Kidney (tissue), 14 donors: Measurements from ENCODE around the gene BBOX1. TPM values are rescaled to one million over a fixed set of nuclear protein-coding genes. Genes with fewer than 3 reads are reported as not detected.

Source experiments
- DNase-seq, 5 donors: peaks; one replicate each; pipeline ENCODE4 v3.0.0-alpha.2; 2013 to 2020
- FAIRE-seq: peaks from 2 replicates; lab custom pipeline; 2012; peaks lifted over from hg19 to GRCh38; lab: Jason Lieb, UNC
- H3K27ac ChIP-seq, 2 donors: one replicate each; pipeline ENCODE4 v1.7.0; 2013; ENCODE audit warnings: low read depth in 2 of 2, low read length in 2 of 2, inconsistent platforms in 1 of 2
- H3K27me3 ChIP-seq: one replicate; pipeline ENCODE4 v1.7.1; 2013; ENCODE audit warnings: low read length, inconsistent platforms; ENCODE audit not compliant: control insufficient read depth, insufficient read depth
- H3K36me3 ChIP-seq, 3 donors: one replicate each; pipeline versions ENCODE4 v1.7.0 to v1.7.1; 2013; ENCODE audit warnings: low read length in 3 of 3, control low read depth in 1 of 3, inconsistent platforms in 1 of 3; ENCODE audit not compliant: insufficient read depth in 3 of 3, control insufficient read depth in 2 of 3
- H3K4me1 ChIP-seq, 3 donors: one replicate each; pipeline versions ENCODE4 v1.7.0 to v1.7.1; 2013; ENCODE audit warnings: low read length in 3 of 3, inconsistent platforms in 1 of 3, low read depth in 1 of 3; ENCODE audit not compliant: control insufficient read depth in 2 of 3, insufficient read depth in 2 of 3
- H3K4me3 ChIP-seq, 3 donors: one replicate each; pipeline versions ENCODE4 v1.7.0 to v1.8.1; 2013; ENCODE audit warnings: low read length in 3 of 3, control low read depth in 1 of 3, inconsistent platforms in 1 of 3
- H3K9ac ChIP-seq, 3 donors: one replicate each; pipeline versions ENCODE4 v1.7.0 to v1.7.1; 2013; ENCODE audit warnings: low read length in 3 of 3, control low read depth in 1 of 3, inconsistent platforms in 1 of 3
- H3K9me3 ChIP-seq, 3 donors: one replicate each; pipeline versions ENCODE4 v1.7.0 to v1.7.1; 2013; ENCODE audit warnings: low read length in 3 of 3, control low read depth in 1 of 3, inconsistent platforms in 1 of 3; ENCODE audit not compliant: control insufficient read depth in 2 of 3, insufficient read depth in 1 of 3
- intact Hi-C: fragments of 100-400 bp; cut with DNase I; formaldehyde crosslinking; loops from one replicate; pipeline ENCODE4 v1.11.1; 2022
- polyA plus RNA-seq: library from polyadenylated mRNA; stranded (reverse); fragments of 350-450 nt; fragmentation: Illumina TruSeq; extraction: RNeasy Lipid Tissue Mini Kit (QIAGEN cat#74804); gene quantifications from one replicate; pipeline ENCODE4 v1.2.3, GENCODE V29; 2014; ENCODE audit warnings: low read depth, low replicate concordance; ENCODE audit not compliant: insufficient read depth
- total RNA-seq: library from RNA; stranded (reverse); fragmentation: NEBNext Ultra II Directional; extraction: Animal tissue kit (Norgen Biotek cat#: 25700); gene quantifications from one replicate; pipeline ENCODE4 v1.2.1, GENCODE V29; 2021
- TF ChIP-seq, protein P1 (sequence below): IDR thresholded peaks from 3 replicates; pipeline ENCODE4 v1.5.1; 2012; ENCODE audit warnings: mild to moderate bottlenecking, moderate library complexity, borderline replicate concordance; ENCODE audit not compliant: insufficient read depth; ENCODE audit errors: extremely low read depth
- donor health status: control.
- donor health status: control.
- donor health status: control.
- donor health status: control.
- donor health status: control.
- donor health status: DM: yes; HTN: yes; CAD: no.
- donor health status: Normal renal cell carcinoma (clear cell type).

The BBOX1 gene
- total and polyA plus RNA-seq, 2 donors from 2014 or later: 159 to 414 TPM

- TF ChIP-seq, protein P1, sequence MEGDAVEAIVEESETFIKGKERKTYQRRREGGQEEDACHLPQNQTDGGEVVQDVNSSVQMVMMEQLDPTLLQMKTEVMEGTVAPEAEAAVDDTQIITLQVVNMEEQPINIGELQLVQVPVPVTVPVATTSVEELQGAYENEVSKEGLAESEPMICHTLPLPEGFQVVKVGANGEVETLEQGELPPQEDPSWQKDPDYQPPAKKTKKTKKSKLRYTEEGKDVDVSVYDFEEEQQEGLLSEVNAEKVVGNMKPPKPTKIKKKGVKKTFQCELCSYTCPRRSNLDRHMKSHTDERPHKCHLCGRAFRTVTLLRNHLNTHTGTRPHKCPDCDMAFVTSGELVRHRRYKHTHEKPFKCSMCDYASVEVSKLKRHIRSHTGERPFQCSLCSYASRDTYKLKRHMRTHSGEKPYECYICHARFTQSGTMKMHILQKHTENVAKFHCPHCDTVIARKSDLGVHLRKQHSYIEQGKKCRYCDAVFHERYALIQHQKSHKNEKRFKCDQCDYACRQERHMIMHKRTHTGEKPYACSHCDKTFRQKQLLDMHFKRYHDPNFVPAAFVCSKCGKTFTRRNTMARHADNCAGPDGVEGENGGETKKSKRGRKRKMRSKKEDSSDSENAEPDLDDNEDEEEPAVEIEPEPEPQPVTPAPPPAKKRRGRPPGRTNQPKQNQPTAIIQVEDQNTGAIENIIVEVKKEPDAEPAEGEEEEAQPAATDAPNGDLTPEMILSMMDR: no peak
- Histone ChIP-seq H3K27me3 (no peaks in the 10 kb centered on the region), H3K9me3 (peaks cover 0 to 2% (median 0%) of the 10 kb centered on the region in 3 donors), H3K27ac (no peak overlapping the region), H3K4me3 (no peak overlapping the region), H3K4me1 (no peaks in the 10 kb centered on the region), H3K9ac (no peak overlapping the region), H3K36me3 (no peaks in the 10 kb centered on the region)
- intact Hi-C loops: no loop called here
- no peak for DNase-seq
- no peak for FAIRE-seq
These were observed 107.3 kb downstream of the BBOX1 start for GRCh38 chr11:27147916-27148315.

- H3K27me3 ChIP-seq: no peaks in the 10 kb centered on the region
These were observed 107.9 kb downstream of the BBOX1 start for GRCh38 chr11:27148506-27148905.

DNA sequence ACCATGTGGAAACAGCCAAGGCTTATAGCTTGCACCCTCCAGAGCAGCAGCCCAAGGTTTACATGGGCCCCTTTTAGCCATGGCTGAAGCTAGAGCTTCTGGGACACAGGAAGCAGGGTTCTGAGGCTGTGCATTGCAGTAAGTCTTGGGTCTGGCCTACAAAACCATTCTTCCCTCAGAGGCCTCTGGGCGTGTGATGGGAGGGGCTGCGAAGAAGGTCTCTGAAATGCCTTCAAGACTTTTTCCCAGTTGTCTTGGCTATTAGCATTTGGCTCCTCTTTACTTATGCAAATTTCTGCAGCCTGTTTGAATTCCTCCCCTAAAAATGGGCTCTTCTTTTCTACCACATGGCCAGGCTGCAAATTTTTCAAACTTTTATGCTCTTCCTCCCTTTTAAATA is 109.5 kb downstream of the BBOX1 start:
- no peaks in the 10 kb centered on the region for H3K4me1 ChIP-seq
- no peak overlapping the region for H3K9ac ChIP-seq
- H3K4me3 ChIP-seq: no peak overlapping the region
- FAIRE-seq (no peak), DNase-seq (no peak)
- H3K27me3 ChIP-seq: no peaks in the 10 kb centered on the region
- peaks cover 0 to 2% (median 0%) of the 10 kb centered on the region in 3 donors for H3K9me3 ChIP-seq
- no peaks in the 10 kb centered on the region for H3K36me3 ChIP-seq
- H3K27ac ChIP-seq: no peak overlapping the region
- TF ChIP-seq, protein P1: no peak
- intact Hi-C loops: loop anchor here (10.0 kb wide), 1 partner anchor 395 kb away; no protein-coding TSS in a partner anchor

More at GRCh38 chr11:27148506-27148905, 107.9 kb downstream of the BBOX1 start:
- DNase-seq: no peak
- Histone ChIP-seq H3K27ac (no peak overlapping the region), H3K9ac (no peak overlapping the region), H3K9me3 (peaks cover 0 to 2% (median 0%) of the 10 kb centered on the region in 3 donors), H3K36me3 (no peaks in the 10 kb centered on the region), H3K4me1 (no peaks in the 10 kb centered on the region), H3K4me3 (no peak overlapping the region)
- FAIRE-seq: no peak
- TF ChIP-seq, protein P1: no peak
- intact Hi-C loops: no loop called here

- FAIRE-seq: no peak
- TF ChIP-seq, protein P1: no peak
These were observed 112.5 kb downstream of the BBOX1 start for GRCh38 chr11:27153136-27153535.

More at GRCh38 chr11:27153136-27153535, 112.5 kb downstream of the BBOX1 start:
- Histone ChIP-seq H3K4me1 (no peaks in the 10 kb centered on the region), H3K27me3 (no peaks in the 10 kb centered on the region), H3K27ac (no peak overlapping the region), H3K4me3 (no peak overlapping the region), H3K9me3 (peaks cover 0 to 2% (median 0%) of the 10 kb centered on the region in 3 donors), H3K9ac (no peak overlapping the region), H3K36me3 (no peaks in the 10 kb centered on the region)
- no peak for DNase-seq
- intact Hi-C loops: loop anchor here (10.0 kb wide), 1 partner anchor 398 kb away; no protein-coding TSS in a partner anchor
